ENCODE data around the gene IQCE.

GRCh38 chr7:2623698-2624014 is 64.9 kb downstream of the IQCE start:
- TF ChIP-seq POLR2A (IDR thresholded peaks at IDR 0.05), result no peak
- TF ChIP-seq CTCF (IDR thresholded peaks at IDR 0.05), result no peak
- no peak for TF ChIP-seq POLR2AphosphoS5 (IDR thresholded peaks at IDR 0.05; ENCODE audit: insufficient read depth in 1 of 2, low read depth in 1 of 2)
